HUES6 (cell line): ENCODE data around the gene PHGDH.
"Not testable (repeated sequence)": the region's sequence is repeated elsewhere in the genome, so short reads cannot be mapped to it uniquely, and the experiment has no call there.

ENCODE experiments used
- H3K27ac ChIP-seq: 2 replicates; pipeline ENCODE4 v1.7.0; 2013; ENCODE audit warnings: low read depth, mild to moderate bottlenecking, low read length, inconsistent platforms
- H3K27me3 ChIP-seq: 2 replicates; pipeline ENCODE4 v1.6.1; 2013; ENCODE audit warnings: low read length; ENCODE audit not compliant: control insufficient read depth, insufficient read depth
- H3K36me3 ChIP-seq: 2 replicates; pipeline ENCODE4 v1.6.1; 2013; ENCODE audit warnings: low read length; ENCODE audit not compliant: control insufficient read depth, insufficient read depth
- H3K4me1 ChIP-seq: 2 replicates; pipeline ENCODE4 v1.6.1; 2013; ENCODE audit warnings: low read length; ENCODE audit not compliant: control insufficient read depth, insufficient read depth
- H3K4me3 ChIP-seq: 2 replicates; pipeline ENCODE4 v1.5.1; 2013; ENCODE audit warnings: low read depth, low read length
- H3K9ac ChIP-seq: one replicate; pipeline ENCODE4 v1.6.1; 2013; ENCODE audit warnings: mild to moderate bottlenecking, low read length
- H3K9me3 ChIP-seq: 2 replicates; pipeline ENCODE4 v1.6.1; 2013; ENCODE audit warnings: low read depth, low read length; ENCODE audit not compliant: control insufficient read depth, insufficient read depth

Gene PHGDH

DNA sequence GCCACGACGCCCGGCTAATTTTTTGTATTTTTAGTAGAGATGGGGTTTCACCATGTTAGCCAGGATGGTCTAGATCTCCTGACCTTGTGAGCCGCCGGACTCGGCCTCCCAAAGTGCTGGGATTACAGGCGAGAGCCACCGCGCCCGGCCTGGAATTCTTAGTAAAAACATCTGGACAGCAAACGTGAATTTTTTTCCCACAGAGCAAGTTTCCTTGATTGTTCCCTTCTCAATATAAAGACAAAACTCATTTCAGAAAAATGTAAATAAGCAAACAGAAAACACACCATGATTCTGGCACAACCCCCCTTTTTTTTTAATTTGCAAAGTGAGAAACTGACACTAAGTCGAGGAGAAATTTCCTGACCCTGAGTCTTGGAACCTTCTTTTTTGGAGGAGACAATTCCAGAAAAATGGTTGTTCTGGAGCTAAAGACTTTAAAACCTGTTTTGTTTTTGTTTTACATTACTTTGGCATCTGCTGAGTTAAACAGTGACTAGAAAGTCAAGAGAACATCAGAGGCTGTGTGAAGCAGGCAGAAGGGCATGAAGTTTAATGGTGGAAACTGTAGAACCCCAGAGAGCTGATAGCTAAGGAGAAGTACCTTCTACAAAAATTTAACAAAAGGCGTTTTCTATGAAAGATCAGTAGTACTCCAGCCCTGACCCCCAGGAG, 67.3 kb downstream of the PHGDH start:
- Histone ChIP-seq H3K9ac (no peak overlapping the region), H3K9me3 (no peaks in the 10 kb centered on the region), H3K4me3 (no peak overlapping the region), H3K4me1 (peaks cover 3% of the 10 kb centered on the region), H3K36me3 (no peaks in the 10 kb centered on the region), H3K27me3 (no peaks in the 10 kb centered on the region), H3K27ac (no peak overlapping the region)

DNA sequence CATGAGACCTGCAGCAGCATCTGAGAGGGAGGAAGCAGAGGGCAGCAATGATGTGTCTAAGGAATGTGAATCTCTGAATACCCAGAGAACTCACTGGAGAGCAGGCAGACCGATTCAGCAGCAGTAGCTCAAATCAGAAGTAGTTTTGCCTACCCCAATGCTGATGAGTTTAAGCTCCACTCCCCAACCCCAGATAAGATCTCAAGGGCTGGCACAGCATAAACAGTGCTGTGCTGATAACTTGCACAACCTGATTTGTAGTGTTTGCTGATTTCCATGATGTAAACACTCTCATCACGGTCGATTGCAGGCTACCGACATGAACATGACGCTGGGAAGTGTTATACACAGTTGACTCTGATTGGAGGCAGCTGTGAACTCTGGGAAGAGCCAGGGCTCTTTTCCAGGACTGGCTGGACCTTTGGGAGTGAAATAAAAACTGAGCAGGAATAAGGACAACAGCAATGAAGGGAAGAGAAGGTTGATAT, 68.2 kb downstream of the PHGDH start:
- Histone ChIP-seq H3K9me3 (no peaks in the 10 kb centered on the region), H3K4me1 (no peaks in the 10 kb centered on the region; the same call in 1 of the 2 replicates), H3K4me3 (no peak overlapping the region)

DNA sequence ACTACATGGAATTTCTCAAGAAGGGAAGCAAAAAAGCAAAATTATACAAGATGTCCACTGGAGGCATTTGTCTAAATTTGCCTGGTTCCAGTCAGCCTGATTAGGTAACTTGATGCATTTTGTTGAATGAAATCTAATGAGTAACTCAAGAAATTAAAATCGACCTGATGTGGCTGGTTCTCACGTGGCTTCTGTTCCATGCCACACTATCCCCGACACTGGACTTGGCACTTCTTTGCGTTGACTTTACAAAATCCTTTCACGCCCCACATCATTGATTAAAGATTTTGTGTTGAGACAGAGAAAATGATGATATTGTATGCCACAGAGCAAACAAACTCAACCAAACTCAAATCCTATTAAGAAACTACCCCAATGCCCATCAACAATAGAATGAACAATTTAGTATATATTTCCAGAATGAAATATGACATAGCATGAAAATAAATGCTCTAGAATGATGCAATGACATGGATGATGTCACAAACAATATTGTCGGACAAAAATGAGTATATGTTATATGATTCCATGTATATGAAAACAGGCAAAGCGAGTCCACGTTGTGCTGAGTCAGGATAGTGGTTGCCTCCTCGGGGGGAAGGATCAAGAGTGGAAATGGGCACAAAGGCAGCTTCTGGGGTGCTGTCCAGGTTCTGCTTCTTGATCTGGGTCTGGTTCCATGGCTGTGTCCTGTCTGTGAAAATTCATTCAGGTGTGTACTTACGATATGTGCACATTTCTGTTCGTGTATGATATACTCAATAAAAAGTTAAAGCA, 69.9 kb downstream of the PHGDH start:
- Histone ChIP-seq H3K27me3 (no peaks in the 10 kb centered on the region), H3K36me3 (no peaks in the 10 kb centered on the region), H3K4me3 (no peak overlapping the region), H3K9me3 (no peaks in the 10 kb centered on the region), H3K27ac (no peak overlapping the region), H3K9ac (no peak overlapping the region), H3K4me1 (no peaks in the 10 kb centered on the region; the same call in 1 of the 2 replicates)

More for the DNA sequence above, 68.2 kb downstream of the PHGDH start:
- no peaks in the 10 kb centered on the region for H3K27me3 ChIP-seq
- no peak overlapping the region for H3K27ac ChIP-seq
- no peaks in the 10 kb centered on the region for H3K36me3 ChIP-seq
- no peak overlapping the region for H3K9ac ChIP-seq

DNA sequence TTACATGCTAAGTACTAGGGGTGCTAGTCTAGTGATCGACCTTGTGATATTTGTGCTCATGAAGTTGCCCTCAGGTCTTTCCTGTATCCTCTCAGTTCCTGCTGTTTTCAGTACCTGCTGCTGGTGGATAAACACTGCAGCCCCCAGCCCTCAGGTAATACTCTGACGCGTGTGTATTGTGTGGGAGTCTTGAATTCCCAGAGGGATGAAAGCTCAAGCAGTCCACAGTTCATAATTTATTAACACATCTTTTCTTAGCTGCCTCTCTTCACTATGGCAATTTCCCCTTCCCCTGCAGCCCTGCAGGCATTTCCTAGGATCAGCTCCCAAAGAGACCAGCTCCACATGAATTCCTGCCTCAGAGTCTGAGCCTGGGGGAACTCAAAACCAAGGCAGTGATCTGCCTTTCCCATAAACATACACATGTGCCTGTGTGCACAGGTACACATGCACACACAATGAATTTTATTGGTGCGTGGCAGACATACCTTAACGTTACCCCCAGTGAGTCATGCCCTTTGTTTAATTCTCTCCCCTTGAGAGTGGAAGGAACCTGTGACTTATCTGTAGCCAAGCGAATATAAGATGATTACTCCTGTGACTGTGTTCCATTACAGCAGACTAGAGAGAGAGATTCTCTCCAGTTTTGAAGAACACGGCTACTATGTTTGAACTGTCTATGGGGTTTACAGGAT, 71.0 kb downstream of the PHGDH start:
- no peak overlapping the region for H3K27ac ChIP-seq

DNA sequence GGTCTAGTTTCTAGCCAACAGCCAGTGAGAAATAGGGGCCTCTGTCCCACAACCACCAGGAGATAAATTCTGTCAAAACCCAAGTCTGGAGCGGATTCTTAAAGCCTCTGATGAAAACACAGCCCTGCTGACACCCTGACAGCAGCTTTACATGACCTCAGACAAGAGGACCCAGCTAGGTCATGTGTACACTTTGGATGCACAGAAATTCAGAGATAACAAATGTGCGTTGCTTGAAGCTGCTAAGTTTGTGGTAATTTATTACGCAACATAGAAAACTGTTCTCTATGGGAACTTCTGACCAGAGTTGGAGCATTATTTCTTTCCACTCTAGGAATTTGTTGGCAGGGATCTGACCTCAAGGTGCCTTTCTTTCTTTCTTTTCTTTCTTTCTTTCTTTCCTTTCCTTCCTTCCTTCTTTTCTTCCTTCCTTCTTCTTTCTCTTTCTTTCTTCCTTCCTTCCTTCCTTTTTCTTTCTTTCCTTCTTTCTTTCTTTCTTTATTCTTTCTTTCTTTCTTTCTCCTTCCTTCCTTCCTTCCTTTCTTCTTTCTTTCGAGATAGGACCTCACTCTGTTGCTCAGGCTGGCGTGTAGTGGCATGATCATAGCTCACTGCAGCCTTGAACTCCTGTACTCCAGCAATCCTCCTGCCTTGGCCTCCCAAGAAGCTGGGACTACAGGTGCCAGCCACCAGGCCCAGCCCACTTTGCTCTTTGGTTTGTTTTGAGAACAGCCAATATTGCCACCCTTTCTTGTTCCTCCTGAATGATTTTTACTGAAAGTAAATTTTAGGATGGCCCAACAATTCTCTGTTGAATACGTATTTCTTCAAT, 71.8 kb downstream of the PHGDH start:
- Histone ChIP-seq H3K4me1 (no peaks in the 10 kb centered on the region; the same call in 1 of the 2 replicates), H3K27ac (no peak overlapping the region), H3K9ac (no peak overlapping the region), H3K36me3 (no peaks in the 10 kb centered on the region), H3K9me3 (no peaks in the 10 kb centered on the region), H3K27me3 (no peaks in the 10 kb centered on the region), H3K4me3 (no peak overlapping the region)

More for the DNA sequence above, 71.0 kb downstream of the PHGDH start:
- Histone ChIP-seq H3K36me3 (no peaks in the 10 kb centered on the region), H3K27me3 (no peaks in the 10 kb centered on the region), H3K9ac (no peak overlapping the region), H3K4me1 (no peaks in the 10 kb centered on the region; the same call in 1 of the 2 replicates), H3K9me3 (no peaks in the 10 kb centered on the region), H3K4me3 (no peak overlapping the region)

DNA sequence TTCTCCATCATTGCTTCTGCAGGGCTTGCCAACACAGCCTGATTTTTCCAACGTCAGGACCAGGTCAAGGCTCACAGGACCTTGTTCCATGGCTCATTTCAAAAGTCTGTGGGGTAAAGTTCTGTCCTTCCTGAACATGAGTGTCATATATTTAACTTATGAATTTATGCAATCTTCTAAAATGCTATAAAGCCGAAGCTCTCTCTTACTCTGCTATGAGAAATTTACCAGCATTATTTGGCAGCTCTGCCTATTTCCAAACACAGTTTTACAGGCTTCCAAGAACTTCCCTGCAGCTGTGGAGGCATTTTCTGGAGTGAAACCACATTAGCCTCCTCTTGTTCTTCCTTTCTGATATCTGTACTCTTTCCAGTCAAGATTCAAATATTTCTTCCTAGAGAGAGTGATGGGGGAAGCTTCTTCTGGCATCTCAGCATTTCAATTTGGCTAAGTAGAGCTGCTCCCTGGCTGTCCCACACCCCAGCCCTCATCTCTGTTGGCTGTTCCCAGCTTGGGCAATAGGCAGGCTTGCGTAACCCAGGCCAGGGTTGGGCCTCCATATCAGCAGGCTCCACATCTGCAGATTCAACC, 72.6 kb downstream of the PHGDH start:
- Histone ChIP-seq H3K27me3 (no peaks in the 10 kb centered on the region), H3K36me3 (no peaks in the 10 kb centered on the region), H3K4me1 (no peaks in the 10 kb centered on the region; the same call in 1 of the 2 replicates), H3K27ac (no peak overlapping the region), H3K4me3 (no peak overlapping the region), H3K9ac (no peak overlapping the region), H3K9me3 (no peaks in the 10 kb centered on the region)

DNA sequence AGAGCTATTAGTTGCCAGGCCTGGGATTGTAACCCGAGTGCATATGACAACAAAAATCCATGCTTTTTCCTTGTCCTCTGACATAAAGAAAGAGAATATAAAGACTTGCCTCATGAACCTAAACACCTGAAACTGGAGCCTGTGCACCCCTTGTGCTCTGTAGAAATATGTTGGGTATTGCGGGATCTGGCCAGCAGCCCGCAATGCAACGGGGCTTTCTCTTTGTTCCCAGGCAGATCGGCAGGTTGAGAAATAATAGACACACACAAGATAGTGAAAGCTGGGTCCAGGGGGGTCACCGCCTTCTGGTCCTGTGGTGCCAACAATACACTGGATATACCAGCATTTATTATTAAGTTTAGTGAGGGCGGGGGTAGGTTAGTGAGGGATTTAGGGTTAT, 74.3 kb downstream of the PHGDH start:
- not testable (repeated sequence) for H3K36me3 ChIP-seq, H3K4me3 ChIP-seq, H3K9me3 ChIP-seq, H3K27me3 ChIP-seq, H3K4me1 ChIP-seq, H3K27ac ChIP-seq, H3K9ac ChIP-seq

DNA sequence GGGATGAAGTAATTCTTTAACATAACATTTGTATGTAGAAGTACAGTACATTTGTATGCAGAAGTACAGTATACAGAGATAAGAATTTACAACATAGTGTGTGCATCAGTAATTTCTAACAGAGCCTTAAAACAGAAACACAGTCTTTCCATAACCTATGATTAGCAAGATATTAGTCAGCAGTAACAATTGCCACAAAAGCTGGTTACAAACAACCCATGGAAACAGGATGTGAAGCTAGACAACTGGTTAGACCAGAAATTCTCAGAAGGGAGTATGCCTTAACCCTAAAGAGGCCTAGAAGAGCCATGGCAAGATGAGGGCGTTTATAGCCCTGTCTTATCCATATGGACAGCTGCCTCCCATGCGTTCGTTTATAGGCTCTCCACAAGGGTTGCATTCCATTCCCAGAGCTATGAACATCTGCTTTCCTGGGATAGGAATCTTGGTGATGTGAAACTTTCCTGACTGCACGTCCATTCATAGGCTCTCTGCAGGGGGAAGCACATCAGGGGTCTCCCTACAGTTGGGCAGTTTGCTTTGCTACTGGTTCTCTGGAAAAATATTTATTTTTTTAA, 74.8 kb downstream of the PHGDH start:
- H3K27ac ChIP-seq, H3K27me3 ChIP-seq, H3K9ac ChIP-seq, H3K4me3 ChIP-seq, H3K9me3 ChIP-seq, H3K4me1 ChIP-seq, H3K36me3 ChIP-seq: not testable (repeated sequence)

DNA sequence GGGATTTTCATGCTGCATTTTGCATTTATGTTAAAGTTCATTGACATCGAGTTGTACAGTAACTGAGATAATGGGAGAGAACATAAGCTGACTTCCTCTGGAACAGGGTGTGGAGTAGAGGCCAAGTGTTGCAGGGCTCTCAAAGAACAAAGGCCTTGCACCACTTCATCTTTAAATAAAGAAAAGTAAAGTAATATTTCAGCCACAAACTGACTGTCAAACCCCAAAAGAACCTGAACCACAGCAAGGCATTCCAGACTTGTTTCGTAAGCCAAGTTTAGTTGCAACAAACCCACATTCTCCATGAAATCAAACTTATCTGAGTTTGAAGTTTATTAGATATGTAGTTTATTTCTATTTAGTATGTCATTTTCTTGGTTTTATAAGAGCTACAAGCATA, 76.0 kb downstream of the PHGDH start:
- Histone ChIP-seq H3K27ac (no peak overlapping the region), H3K9ac (no peak overlapping the region), H3K36me3 (no peaks in the 10 kb centered on the region), H3K4me3 (no peak overlapping the region), H3K4me1 (no peaks in the 10 kb centered on the region; the same call in 1 of the 2 replicates), H3K9me3 (no peaks in the 10 kb centered on the region), H3K27me3 (no peaks in the 10 kb centered on the region)
